ENCODE results near the gene PPP1R15A. TPM values are rescaled to one million over a fixed set of nuclear protein-coding genes. Genes with fewer than 3 reads are reported as not detected.

PPP1R15A gene
- total and polyA plus RNA-seq, 2 experiments from 2014 or later: 63.8 to 78.9 TPM

- Histone ChIP-seq H3F3A (ENCODE audit: insufficient read depth) (no peaks in the 10 kb centered on the region), H3K27me3 (replicated peaks; ENCODE audit: insufficient read depth) (no peaks in the 10 kb centered on the region), H2AFZ (no peak overlapping the region), H3K79me2 (ENCODE audit: insufficient read depth) (no peaks in the 10 kb centered on the region), H3K27ac (no peak overlapping the region), H3K9ac (no peak overlapping the region), H3K4me2 (ENCODE audit: unreplicated experiment) (no peak overlapping the region), H3K36me3 (ENCODE audit: low read depth) (no peaks in the 10 kb centered on the region; the same call in 1 of the 2 replicates), H3K4me3 (no peak overlapping the region), H3K9me3 (ENCODE audit: low read depth) (no peaks in the 10 kb centered on the region), H4K20me1 (ENCODE audit: insufficient read depth) (no peaks in the 10 kb centered on the region), H3K9me2 (ENCODE audit: insufficient read depth) (no peaks in the 10 kb centered on the region), H3K4me1 (ENCODE audit: insufficient read depth) (no peaks in the 10 kb centered on the region)
- TF ChIP-seq EZH2 (IDR thresholded peaks at IDR 0.05; ENCODE audit: insufficient read depth, poor library complexity, severe bottlenecking): no peak
- TF ChIP-seq EZH2phosphoT487 (IDR thresholded peaks at IDR 0.05; ENCODE audit: insufficient read depth, low read depth): no peak
- WGBS, 2 experiments (ENCODE audit: low coverage in 1 of 2, low lambda C conversion rate in 2 of 2, missing lambda C conversion rate in 2 of 2): 100% methylated on average over 4 of the region's 4 CpGs
- DNase-seq: no peak
- in situ Hi-C loops (cut with MboI): no loop called here
These were observed 19.9 kb upstream of the PPP1R15A start for GRCh38 chr19:48852292-48852691.

GRCh38 chr19:48853483-48853882 is 18.7 kb upstream of the PPP1R15A start:
- Histone ChIP-seq H3K4me2 (ENCODE audit: unreplicated experiment) (no peak overlapping the region), H3K4me3 (no peak overlapping the region), H3K36me3 (ENCODE audit: low read depth) (no peaks in the 10 kb centered on the region; the same call in 1 of the 2 replicates), H3K27ac (no peak overlapping the region), H4K20me1 (ENCODE audit: insufficient read depth) (no peaks in the 10 kb centered on the region), H2AFZ (no peak overlapping the region), H3F3A (ENCODE audit: insufficient read depth) (no peaks in the 10 kb centered on the region), H3K27me3 (replicated peaks; ENCODE audit: insufficient read depth) (no peaks in the 10 kb centered on the region), H3K9ac (no peak overlapping the region), H3K79me2 (ENCODE audit: insufficient read depth) (no peaks in the 10 kb centered on the region), H3K4me1 (ENCODE audit: insufficient read depth) (no peaks in the 10 kb centered on the region), H3K9me3 (ENCODE audit: low read depth) (no peaks in the 10 kb centered on the region), H3K9me2 (ENCODE audit: insufficient read depth) (no peaks in the 10 kb centered on the region)
- no peak for DNase-seq
- in situ Hi-C loops (cut with MboI): no loop called here
- WGBS, 2 experiments (ENCODE audit: low coverage in 1 of 2, low lambda C conversion rate in 2 of 2, missing lambda C conversion rate in 2 of 2): 94 to 95% methylated on average over 8 of the region's 8 CpGs
- TF ChIP-seq EZH2 (IDR thresholded peaks at IDR 0.05; ENCODE audit: insufficient read depth, poor library complexity, severe bottlenecking): no peak
- TF ChIP-seq EZH2phosphoT487 (IDR thresholded peaks at IDR 0.05; ENCODE audit: insufficient read depth, low read depth): no peak

GRCh38 chr19:48854103-48854502 is 18.1 kb upstream of the PPP1R15A start:
- Histone ChIP-seq H3K4me1 (ENCODE audit: insufficient read depth) (no peaks in the 10 kb centered on the region), H3K9me3 (ENCODE audit: low read depth) (no peaks in the 10 kb centered on the region), H3K79me2 (ENCODE audit: insufficient read depth) (no peaks in the 10 kb centered on the region), H3K27ac (no peak overlapping the region), H4K20me1 (ENCODE audit: insufficient read depth) (no peaks in the 10 kb centered on the region), H3K9me2 (ENCODE audit: insufficient read depth) (no peaks in the 10 kb centered on the region), H3K9ac (no peak overlapping the region), H3K36me3 (ENCODE audit: low read depth) (no peaks in the 10 kb centered on the region; the same call in 1 of the 2 replicates), H3K27me3 (replicated peaks; ENCODE audit: insufficient read depth) (no peaks in the 10 kb centered on the region), H3K4me2 (ENCODE audit: unreplicated experiment) (no peak overlapping the region), H3F3A (ENCODE audit: insufficient read depth) (no peaks in the 10 kb centered on the region), H2AFZ (no peak overlapping the region), H3K4me3 (no peak overlapping the region)
- 95 to 97% methylated on average over 7 of the region's 7 CpGs for WGBS, 2 experiments (ENCODE audit: low coverage in 1 of 2, low lambda C conversion rate in 2 of 2, missing lambda C conversion rate in 2 of 2)
- DNase-seq: no peak
- TF ChIP-seq EZH2phosphoT487 (IDR thresholded peaks at IDR 0.05; ENCODE audit: insufficient read depth, low read depth) (no peak), EZH2 (IDR thresholded peaks at IDR 0.05; ENCODE audit: insufficient read depth, poor library complexity, severe bottlenecking) (no peak)
- in situ Hi-C loops (cut with MboI): no loop called here

DNA sequence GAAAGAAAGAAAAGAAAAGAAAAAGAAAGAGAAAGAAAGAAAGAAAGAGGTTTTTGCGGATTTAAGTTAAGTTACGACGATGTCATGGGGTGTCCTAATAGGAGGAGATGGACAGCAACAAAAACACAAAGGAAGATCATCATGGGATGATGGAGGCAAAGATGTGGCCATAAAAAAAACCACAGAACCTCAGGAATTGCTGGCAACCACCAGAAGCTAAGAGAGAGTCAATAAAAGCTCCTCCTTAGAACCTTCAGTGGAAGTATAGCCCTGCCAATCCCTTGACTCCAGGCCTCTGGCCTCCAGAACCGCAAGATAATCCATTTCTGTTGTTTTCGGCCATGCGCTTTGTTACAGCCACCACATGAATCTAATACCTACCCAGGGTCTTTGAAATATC is 15.3 kb upstream of the PPP1R15A start:
- Histone ChIP-seq H3K27me3 (replicated peaks; ENCODE audit: insufficient read depth) (no peaks in the 10 kb centered on the region), H3K9me3 (ENCODE audit: low read depth) (no peaks in the 10 kb centered on the region), H3K27ac (no peak overlapping the region), H3F3A (ENCODE audit: insufficient read depth) (no peaks in the 10 kb centered on the region), H3K79me2 (ENCODE audit: insufficient read depth) (no peaks in the 10 kb centered on the region), H3K9me2 (ENCODE audit: insufficient read depth) (no peaks in the 10 kb centered on the region), H3K9ac (no peak overlapping the region), H3K4me2 (ENCODE audit: unreplicated experiment) (no peak overlapping the region), H2AFZ (no peak overlapping the region), H4K20me1 (ENCODE audit: insufficient read depth) (no peaks in the 10 kb centered on the region), H3K4me3 (no peak overlapping the region), H3K4me1 (ENCODE audit: insufficient read depth) (no peaks in the 10 kb centered on the region), H3K36me3 (ENCODE audit: low read depth) (no peaks in the 10 kb centered on the region; the same call in 1 of the 2 replicates)
- in situ Hi-C loops (cut with MboI): no loop called here
- TF ChIP-seq EZH2phosphoT487 (IDR thresholded peaks at IDR 0.05; ENCODE audit: insufficient read depth, low read depth) (no peak), EZH2 (IDR thresholded peaks at IDR 0.05; ENCODE audit: insufficient read depth, poor library complexity, severe bottlenecking) (no peak)
- peak; percentile 24 for DNase-seq
- WGBS, 2 experiments (ENCODE audit: low coverage in 1 of 2, low lambda C conversion rate in 2 of 2, missing lambda C conversion rate in 2 of 2): 97 to 98% methylated on average over 6 of the region's 6 CpGs

Data from GM23248 (cell line).